DMS79 treated with DMSO at 0.1 percent for 48 hours (cell line): Measurements from ENCODE around the gene LPIN1.
"Not testable (repeated sequence)": the region's sequence is repeated elsewhere in the genome, so short reads cannot be mapped to it uniquely, and the experiment has no call there.

Experiments
- DNase-seq: peaks from one replicate; lab custom pipeline; 2025; lab: John Stamatoyannopoulos, UW

LPIN1 gene

GRCh38 chr2:11716689-11717321, 29.6 kb upstream of the LPIN1 start:
- no peak for DNase-seq

DNA sequence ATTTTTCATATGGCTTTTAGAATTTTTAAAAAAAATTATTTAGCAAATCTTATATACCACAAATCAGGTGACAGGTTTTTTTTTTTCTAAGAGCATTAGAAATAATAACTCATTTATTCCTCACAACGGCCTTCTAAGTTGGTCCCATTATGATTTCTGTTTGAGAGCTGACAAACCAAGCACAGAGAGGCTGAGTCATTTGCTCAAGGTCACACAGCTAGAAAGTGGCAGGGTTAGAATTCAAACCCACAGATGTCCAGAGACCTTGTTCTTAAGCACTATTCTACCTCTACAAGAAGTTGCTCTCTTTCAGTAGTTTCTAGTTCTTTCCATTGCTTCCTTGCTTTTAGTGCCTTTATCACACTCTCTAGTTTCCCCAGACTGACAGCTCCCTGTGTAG, 28.8 kb upstream of the LPIN1 start:
- no peak for DNase-seq

GRCh38 chr2:11718606-11719005, 27.8 kb upstream of the LPIN1 start:
- DNase-seq, result no peak

DNA sequence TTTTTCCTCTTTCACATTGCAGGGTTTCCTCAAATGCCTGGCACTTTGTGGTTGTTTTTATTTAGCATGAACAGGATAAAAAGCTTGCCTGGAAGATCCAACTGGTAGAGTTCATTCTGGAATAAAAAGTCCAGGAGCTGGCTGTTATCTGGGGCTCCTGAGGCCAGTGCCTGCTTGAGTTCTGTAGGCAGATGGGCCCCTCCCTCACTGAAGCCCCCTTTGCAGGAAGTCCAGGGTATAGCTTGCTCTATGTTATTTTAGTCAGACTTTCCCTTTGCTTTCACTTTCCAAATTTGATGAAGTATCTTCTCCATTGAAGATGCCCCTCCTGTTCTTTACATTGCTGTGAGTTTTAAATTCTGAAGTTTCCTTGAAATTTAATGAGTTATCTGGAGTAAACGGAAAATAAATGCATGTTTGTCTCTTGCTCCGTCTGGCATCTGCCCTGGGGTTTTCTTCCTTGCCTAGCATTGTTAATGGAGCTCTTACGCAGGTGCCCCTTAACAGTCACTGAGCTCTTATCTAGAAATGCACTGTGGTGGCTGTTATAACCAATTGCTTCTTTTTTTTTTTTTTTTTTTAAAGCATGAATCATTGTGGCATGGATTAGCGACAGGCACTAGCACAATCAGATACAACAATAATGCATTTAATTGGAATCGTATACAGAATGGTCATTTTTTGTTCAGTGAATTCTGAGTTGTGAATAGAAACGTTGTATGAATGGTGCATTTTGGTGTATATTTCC, 27.0 kb upstream of the LPIN1 start:
- DNase-seq, result peak; percentile 54

GRCh38 chr2:11720752-11721151, 25.7 kb upstream of the LPIN1 start:
- no peak for DNase-seq

DNA sequence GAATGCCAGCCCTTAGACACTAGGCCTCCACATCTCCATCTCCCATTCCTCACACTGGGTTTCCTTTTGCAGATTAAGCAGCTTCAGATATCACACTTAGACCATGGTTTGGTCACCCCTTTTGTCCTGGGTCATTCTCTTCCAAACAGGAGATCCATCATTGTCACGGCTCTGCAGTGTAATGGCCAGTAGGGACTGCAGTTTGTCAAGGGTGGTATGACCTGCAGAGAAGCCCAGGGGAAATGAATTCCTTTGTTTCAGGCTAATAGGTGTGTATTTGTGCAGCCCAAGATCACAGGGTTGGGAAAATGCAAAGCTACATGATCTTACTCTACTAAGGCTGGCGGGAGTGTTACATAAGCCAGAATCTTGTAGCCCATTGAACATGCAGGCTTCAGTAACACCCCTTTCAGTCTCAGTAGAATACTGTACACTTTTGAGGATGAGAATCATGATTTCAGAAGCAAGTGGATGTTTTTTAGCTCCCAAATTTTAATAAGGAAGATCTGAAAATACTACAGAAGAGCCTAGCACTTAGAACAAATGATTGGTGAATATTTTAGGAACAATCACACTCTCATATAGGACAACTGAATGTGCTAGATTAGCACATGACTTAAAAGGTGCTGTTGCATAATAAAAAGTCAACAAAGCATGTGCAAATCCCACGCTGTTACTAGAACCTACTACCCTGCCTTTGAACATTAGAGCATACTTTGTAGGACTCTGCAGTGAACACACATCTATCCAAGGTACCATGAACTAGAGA, 24.0 kb upstream of the LPIN1 start:
- no peak for DNase-seq

DNA sequence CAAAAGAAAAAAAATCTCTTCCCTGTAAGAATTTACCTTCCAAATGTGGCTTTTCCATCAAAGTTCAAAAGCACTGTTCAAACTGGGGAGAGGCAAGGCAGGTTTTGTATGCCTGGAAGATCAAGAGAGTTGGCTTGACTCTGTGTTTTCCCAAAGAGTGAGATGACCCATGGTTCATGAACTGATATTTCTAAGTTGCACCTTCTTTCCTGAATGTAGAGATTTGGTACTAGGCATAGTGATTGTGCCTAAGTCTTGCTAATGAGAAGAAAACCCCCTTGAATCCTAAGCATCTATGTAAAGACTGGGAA, 23.4 kb upstream of the LPIN1 start:
- no peak for DNase-seq

DNA sequence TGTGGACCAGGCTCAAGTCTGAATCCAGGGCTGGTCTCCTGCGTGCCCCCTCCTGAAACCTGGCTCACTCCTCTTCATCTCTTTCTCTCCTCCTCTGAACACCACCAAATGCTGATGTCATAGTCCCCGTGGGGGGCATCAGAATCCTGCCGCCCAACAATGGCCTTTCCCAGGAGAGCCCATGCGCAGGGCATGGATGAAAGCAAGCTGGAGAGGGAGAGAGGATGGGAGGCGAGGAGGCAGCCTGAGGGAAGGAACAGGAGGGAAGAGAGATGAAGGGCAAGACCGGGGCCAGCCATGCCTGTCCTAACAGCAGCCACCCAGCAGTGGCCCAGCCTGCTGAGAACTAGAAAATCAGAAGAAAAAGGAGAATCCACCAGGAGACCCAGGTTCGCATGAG, 22.3 kb upstream of the LPIN1 start:
- DNase-seq, result no peak

DNA sequence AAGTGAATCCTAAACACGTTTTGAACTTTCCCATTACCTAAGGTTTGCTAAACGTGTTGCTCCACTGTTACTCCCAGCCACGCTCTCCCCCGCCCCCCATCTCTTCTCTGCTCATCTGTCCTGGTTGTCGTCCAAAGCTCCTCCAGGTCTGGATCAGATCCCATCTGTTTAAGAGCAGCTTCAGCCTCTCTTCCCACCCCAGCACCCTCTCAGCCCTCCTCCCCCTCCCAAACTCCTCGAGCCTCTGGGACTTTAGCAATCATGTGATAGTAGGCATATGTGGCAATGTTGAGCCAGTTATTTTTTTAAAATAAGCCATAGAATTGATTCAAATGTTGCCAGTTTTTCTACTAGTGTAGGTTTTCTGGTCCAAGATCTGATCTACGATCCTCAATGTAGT, 20.0 kb upstream of the LPIN1 start:
- no peak for DNase-seq

DNA sequence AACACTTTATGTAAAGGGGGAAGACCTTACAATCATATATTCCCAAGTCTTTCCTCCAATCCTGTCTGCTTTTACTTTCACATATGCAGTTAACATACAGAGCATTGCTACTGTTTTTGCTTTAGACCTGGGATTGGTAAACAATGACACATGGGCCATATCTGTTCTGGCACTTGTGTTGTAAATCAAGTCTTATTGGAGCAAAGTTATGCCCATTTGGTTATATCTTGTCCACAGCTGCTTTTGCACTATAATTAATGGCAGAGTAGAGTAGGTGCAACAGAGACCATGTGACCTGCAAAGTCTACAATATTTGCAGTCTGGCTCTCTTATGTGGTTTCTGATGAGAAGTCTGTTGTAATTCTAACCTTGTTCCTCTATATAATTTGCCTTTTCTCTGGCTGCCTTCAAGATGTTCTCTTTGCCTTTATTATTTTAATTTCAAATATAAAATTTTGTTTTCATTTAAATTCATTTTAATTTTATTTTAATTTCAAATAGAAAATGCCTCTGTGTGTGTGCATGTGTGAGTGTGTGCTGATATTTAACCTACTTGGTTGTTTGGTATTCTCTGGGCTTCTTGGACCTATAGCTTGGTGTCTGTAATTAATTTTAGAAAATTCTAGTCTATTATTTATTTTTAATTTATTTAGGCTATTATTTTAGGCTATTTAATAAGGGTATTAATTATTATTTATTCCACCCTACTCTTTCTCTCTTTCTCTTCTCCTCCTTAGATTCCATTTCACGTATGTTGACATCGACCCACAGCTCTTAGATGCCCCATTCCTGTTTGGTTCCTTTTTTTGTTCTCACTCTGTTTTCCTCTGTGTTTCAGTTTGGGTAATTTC, 16.8 kb upstream of the LPIN1 start:
- DNase-seq, result no peak

- DNase-seq, result not testable (repeated sequence)
These were observed 15.0 kb upstream of the LPIN1 start for GRCh38 chr2:11731214-11731984.

DNA sequence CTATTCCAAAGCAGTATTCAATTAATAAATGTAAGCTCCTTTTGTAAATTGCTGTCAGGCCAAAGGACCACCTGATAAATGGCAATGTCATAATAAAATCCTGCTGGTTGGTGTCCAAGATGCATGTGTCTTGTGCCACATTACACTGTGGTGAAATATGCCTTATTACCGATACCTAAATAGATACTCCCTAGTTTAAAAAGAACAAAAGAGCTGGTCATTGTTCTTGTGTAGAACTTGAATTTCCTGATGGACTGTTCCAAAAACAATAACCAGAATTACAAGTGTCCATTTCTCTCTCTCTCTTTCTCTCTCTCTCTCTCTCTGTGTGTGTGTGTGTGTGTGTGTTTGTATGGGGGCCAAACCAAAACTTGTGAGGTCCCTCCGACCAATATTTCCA, 13.8 kb upstream of the LPIN1 start:
- DNase-seq, result no peak

DNA sequence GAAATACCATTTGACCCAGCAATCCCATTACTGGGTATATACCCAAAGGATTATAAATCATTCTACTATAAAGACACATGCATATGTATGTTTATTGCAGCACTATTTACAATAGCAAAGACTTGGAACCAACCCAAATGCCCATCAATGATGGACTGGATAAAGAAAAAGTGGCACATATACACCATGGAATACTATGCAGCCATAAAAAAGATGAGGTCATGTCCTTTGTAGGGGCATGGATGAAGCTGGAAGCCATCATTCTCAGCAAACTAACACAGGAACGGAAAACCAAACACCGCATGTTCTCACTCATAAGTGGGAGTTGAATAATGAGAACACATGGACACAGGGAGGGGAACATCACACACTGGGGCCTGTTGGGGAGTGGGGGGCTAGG, 8.6 kb upstream of the LPIN1 start:
- DNase-seq, result not testable (repeated sequence)

DNA sequence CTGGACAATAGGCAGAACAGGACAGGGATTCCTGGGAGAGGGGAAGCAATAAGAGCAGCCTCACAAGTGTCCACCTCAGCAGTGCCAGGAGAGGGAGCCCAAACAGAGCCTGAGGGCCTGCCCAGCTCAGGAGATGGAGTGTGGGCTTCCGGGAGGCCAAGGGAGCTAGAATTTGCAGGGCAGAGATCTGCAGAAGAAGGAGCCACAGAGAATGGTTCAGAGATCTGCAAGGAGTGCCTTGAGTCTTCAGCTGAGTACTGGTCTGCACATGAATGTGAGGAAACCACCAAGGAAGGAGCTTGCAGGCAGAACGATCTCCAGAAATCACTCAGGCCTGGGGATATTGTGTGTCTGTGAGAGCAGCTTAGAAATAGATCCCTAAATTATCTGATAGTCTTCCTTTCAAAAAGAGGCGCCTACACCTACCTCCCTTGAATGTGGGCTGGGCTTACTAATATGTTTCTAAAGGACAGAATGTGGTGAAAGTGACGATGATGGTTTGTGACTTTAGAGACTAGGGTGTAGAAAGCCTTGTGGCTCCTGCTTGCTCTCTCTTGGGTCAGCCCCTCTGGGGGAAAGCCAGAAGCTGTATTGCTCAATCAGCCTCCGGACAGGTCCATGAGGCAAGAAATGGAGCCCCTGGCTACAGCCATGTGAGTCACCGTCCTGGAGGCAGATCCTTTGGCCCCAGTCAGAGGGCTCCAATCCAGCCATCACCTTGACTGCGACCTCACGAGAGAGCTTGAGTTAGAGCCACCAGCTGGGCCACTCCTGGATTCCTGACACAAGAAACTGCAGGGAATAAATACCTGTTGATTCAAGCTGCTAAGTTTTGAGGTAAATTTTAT, 7.6 kb upstream of the LPIN1 start:
- DNase-seq, result no peak

DNA sequence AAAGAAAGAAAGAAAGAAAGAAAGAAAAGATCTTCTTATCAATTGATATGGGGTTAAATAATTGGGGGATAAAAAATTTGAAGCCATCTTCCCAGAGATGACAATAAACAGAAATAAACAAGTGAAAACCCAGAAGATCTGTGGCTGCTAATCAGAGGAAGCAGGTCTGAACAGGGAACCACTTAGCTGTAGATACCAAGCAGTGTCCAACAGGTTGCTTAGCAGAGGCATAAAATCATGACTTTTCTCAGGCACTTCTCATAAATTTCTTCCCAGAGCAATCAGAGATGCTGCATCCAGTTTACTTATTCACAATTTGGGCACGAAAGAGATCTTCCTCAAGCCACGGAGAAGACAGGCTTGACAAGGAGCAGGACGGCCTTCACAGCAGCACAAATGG, 5.7 kb upstream of the LPIN1 start:
- DNase-seq, result no peak

DNA sequence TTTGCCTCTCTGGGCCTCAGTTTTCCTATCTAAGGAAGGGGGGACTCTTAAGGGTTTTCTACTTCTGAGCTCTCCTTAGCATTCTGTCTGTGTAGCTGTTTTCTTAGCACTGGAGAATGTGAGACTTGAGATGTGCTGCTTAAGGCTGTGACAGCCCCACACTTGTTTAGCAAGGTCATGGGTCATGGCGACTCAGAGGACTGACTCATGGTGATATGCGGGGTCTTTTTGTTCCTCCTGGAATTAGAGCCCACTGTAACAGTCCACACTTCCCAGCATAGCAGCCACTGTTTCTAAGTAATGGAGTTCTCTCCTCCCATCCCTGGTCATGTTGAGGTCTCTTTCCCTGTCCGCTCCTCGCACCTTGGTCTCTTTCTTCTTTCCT, 4.1 kb upstream of the LPIN1 start:
- DNase-seq, result no peak

DNA sequence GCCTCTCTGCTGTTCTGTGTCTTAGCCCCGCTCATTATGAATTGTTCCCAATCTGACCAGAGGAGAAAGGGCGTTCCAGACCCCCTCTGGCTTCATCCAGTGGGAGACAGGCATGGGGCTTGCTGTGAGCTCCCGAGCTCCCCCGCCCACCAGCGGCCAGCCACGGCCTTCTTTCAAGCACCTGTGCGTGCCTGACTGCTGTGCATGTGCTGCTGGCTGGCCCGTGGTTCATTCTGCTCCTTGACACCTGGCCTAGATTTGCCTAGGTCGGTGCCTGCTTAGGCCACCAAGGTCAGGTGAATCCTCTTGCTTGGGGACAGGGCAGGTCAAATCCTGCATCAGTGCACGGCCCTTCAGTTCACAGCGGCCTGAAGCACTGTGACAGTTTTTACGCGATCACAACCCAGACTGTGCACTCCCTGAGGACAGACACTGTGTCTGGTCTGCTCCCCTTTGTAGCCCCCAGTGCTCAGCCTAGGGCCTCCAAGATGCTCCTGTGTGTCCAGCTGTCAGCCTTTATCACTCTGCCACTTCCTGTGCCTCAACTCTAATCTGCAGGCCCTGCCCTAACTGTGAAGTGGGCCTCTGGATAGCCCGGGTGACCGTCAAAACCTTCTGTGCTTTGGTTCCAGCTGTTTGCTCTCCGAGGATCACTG, 3.6 kb upstream of the LPIN1 start:
- DNase-seq, result no peak

DNA sequence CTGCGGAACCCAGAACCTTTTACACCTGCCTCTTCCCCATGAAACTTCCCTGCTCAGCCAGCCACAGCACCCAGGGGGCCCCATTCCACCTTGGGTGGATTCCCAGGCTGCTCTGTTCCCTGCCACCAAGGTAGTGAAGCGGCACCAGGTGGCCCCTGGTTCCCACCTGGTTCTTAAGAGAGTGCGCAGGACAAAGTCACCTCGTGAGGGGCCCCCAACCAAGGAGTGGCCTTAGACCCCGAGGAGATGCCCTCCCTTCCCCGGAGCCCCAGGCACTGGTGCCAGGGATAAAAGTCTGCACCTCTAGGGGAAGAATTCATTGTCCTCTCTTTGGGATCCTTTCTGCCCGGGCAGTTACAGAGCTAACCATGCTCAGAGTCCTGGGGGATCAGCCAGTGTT, 3.1 kb upstream of the LPIN1 start:
- DNase-seq, result no peak

DNA sequence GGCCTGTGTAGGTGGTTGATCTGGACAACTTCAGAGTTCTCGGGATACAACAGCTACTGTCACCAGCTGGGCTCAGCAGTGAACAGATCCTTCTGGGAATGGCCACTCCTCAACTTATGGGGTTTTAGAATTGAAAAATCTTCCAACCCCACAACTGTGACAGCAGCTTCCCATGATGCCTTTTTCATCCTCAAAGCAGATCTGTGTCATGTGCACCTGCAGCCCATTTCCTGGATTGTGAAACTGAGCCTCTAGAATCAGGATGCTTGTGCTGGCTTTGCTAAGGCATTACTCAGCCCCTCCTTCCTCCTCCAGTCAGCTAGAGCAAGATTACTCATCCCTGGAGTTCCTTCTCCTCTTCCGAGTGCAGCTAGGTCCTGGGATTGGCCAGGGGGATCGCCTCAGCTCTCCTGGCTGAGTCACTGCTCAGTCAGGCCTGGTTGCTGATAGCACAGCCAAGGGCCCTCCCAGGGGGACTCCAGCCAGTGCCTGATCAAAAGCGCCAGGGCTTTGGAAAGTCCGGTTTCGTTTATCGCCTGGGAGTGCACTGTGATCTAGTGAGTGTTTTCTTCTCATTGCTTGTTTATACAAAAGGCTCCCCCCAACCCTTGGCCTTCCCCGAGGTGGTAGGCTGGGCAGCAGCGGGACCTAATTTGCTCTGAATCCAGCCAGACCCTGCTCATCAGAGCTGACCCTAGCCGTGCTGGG, 2.4 kb upstream of the LPIN1 start:
- DNase-seq, result peak; percentile 92
